NT2/D1 (cell line): ENCODE data around the gene CACNG1.
"Not testable (repeated sequence)": the region's sequence is repeated elsewhere in the genome, so short reads cannot be mapped to it uniquely, and the experiment has no call there.

Experiments used
- SUZ12 ChIP-seq: IDR thresholded peaks from 2 replicates; pipeline ENCODE4 v1.6.1; 2011; ENCODE audit not compliant: insufficient read length, insufficient read depth; ENCODE audit errors: extremely low read depth
- YY1 ChIP-seq: IDR thresholded peaks from 2 replicates; pipeline ENCODE4 v1.6.1; 2011; ENCODE audit not compliant: insufficient read length, insufficient read depth

- TF ChIP-seq SUZ12, YY1: not testable (repeated sequence)
These were observed 50.9 kb downstream of the CACNG1 start for GRCh38 chr17:67095291-67095690.
